Right cardiac atrium (tissue), 5 donors: ENCODE data around the gene GGCT. TPM values are rescaled to one million over a fixed set of nuclear protein-coding genes. Genes with fewer than 3 reads are reported as not detected.
A peak's percentile ranks its signal among the peaks of the same experiment; 100 is the strongest.

Experiments used
- ATAC-seq, 2 donors: fragments of 200-7000 bp; cut with Tn5 transposase; one replicate each; pipeline versions ENCODE4 v1.8.0 to v1.9.1; 2020; ENCODE audit warnings: moderate library complexity in 2 of 2, mild to moderate bottlenecking in 1 of 2
- DNase-seq, 3 donors: peaks; one replicate each; pipeline ENCODE4 v3.0.0-alpha.2; 2020
- H3K27ac ChIP-seq: one replicate; pipeline ENCODE4 v1.5.1; 2013; ENCODE audit warnings: mild to moderate bottlenecking, low read length, control low read depth, moderate library complexity
- H3K27me3 ChIP-seq: one replicate; pipeline ENCODE4 v1.6.1; 2013; ENCODE audit not compliant: control insufficient read depth, insufficient read depth
- H3K4me1 ChIP-seq: one replicate; pipeline ENCODE4 v1.6.1; 2013; ENCODE audit warnings: low read length; ENCODE audit not compliant: control insufficient read depth, insufficient read depth
- H3K4me3 ChIP-seq: one replicate; pipeline ENCODE4 v1.5.1; 2013; ENCODE audit warnings: low read length, control low read depth
- H3K9me3 ChIP-seq: one replicate; pipeline ENCODE4 v1.6.1; 2013; ENCODE audit warnings: low read length; ENCODE audit not compliant: control insufficient read depth
- WGBS: extraction: QIAGEN DNeasy Blood & Tissue Kit; methylation state at CpG from one replicate; pipeline ENCODE4 v1.1.7; 2013; 5-methylcytosine and 5-hydroxymethylcytosine counted together
- intact Hi-C, 4 donors: fragments of 100-400 bp; cut with DNase I; formaldehyde crosslinking; loops; one replicate each; pipeline versions ENCODE4 v1.11.0 to v1.14.0; 2022 to 2023
- long read RNA-seq, 4 donors: library from polyadenylated mRNA; unstranded; transcript quantifications; one replicate each; pipeline ENCODE4 v2.0.0, GENCODE V29; 2020 to 2021
- polyA plus RNA-seq: library from polyadenylated mRNA; stranded (reverse); fragments of 200-250 nt; gene quantifications from one replicate; pipeline ENCODE4 v1.2.3, GENCODE V29; 2013
- total RNA-seq, 4 donors: library from RNA; stranded (reverse); fragmentation: NEBNext Ultra II Directional; extraction: Animal tissue kit (Norgen Biotek cat#: 25700); gene quantifications; one replicate each; pipeline ENCODE4 v1.2.1, GENCODE V29; 2021
- donor health status: healthy with polysubstance abuse.
- donor health status: DM: no; HTN: yes; CAD: no.
- donor health status: DM: no; HTN: no; CAD: no.
- donor health status: DM: no; HTN: yes; CAD: no; lungs with severe emphysema.
- donor health status: DM: yes; HTN: yes; CAD: no.

The GGCT gene
- total RNA-seq (10 to 100 TPM; 21.2 to 25.1 (median 22.2) TPM), polyA plus RNA-seq (41.0 TPM)
- long read RNA-seq, donor 1, transcript GGCT-202 (4 exons, 1,173 nt): minor isoform, 8 of 22 reads
- long read RNA-seq, donor 1, transcript GGCT-207 (3 exons, 1,012 nt): major isoform, 10 of 22 reads
- long read RNA-seq, donor 1, partial matches to known transcripts: 2 of 22 reads
- long read RNA-seq, donor 1, other reads (novel, unspliced or antisense): 2 of 22 reads
- long read RNA-seq, donor 2, partial matches to known transcripts: 1 of 4 reads
- long read RNA-seq, donor 2, other reads (novel, unspliced or antisense): 0 of 4 reads
- long read RNA-seq, donor 3, transcript GGCT-202 (4 exons, 1,173 nt): major isoform, 22 of 36 reads
- long read RNA-seq, donor 3, transcript GGCT-207 (3 exons, 1,012 nt): minor isoform, 12 of 36 reads
- long read RNA-seq, donor 3, partial matches to known transcripts: 0 of 36 reads
- long read RNA-seq, donor 3, other reads (novel, unspliced or antisense): 0 of 36 reads
- long read RNA-seq, donor 4, transcript GGCT-202 (4 exons, 1,173 nt): major isoform, 6 of 9 reads
- long read RNA-seq, donor 4, partial matches to known transcripts: 1 of 9 reads
- long read RNA-seq, donor 4, other reads (novel, unspliced or antisense): 0 of 9 reads

GRCh38 chr7:30504301-30505173 lies at the start of gene GGCT:
GGCT (minus strand) TSS chr7:30504829; CDS start chr7:30504709, 120 bp downstream.
- WGBS: under 1% methylated on average over 64 of the region's 64 CpGs
- H3K27ac ChIP-seq: peak within 1 kb of the TSS; percentile 76
- DNase-seq: peak; percentile 99 to 100 (median 99)
- ATAC-seq: peak; percentile 100
- H3K4me3 ChIP-seq: peak within 1 kb of the TSS; percentile 68
- no peaks in the 10 kb centered on the region for H3K9me3 ChIP-seq
- intact Hi-C loops: loop anchor here in 2 of 4 donors (10.0 kb wide), 1 partner anchor 60 kb away; no protein-coding TSS in a partner anchor
- H3K4me1 ChIP-seq: peaks cover 6% of the 10 kb centered on the region
- no peaks in the 10 kb centered on the region for H3K27me3 ChIP-seq

DNA sequence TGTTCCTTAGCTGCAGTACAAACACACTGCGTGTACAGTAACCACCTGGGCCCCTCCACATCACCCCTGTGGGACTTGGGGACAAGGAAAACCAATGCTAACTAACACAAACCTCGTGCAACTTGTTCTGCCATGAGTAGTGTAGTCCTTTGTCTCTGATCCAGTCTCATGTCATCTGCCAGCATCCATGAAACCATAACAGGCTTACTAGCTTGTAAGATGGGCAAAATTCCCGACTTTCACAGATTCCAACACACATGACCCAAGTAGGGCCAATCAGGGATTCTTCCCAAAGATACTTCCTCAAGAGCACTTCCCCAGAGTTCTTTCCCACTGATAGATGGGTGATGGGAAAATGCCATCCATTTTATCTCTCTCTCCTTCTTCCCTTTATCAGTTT lies 48.9 kb upstream of the GGCT start:
- Histone ChIP-seq H3K4me1 (peaks cover 3% of the 10 kb centered on the region), H3K9me3 (no peaks in the 10 kb centered on the region), H3K27me3 (no peaks in the 10 kb centered on the region), H3K27ac (no peak overlapping the region), H3K4me3 (no peak overlapping the region)
- intact Hi-C loops: loop anchor here in 1 of 4 donors (10.0 kb wide), 1 partner anchor 279 kb away; no protein-coding TSS in a partner anchor
- ATAC-seq (no peak), DNase-seq (no peak)
- WGBS: 81% methylated on average over 3 of the region's 3 CpGs

GRCh38 chr7:30553141-30553540 lies 48.5 kb upstream of the GGCT start:
- DNase-seq (no peak), ATAC-seq (no peak)
- H3K4me1 ChIP-seq: peaks cover 3% of the 10 kb centered on the region
- H3K9me3 ChIP-seq: no peaks in the 10 kb centered on the region
- no peak overlapping the region for H3K27ac ChIP-seq
- intact Hi-C loops: loop anchor here in 1 of 4 donors (10.0 kb wide), 1 partner anchor 278 kb away; no protein-coding TSS in a partner anchor
- no peaks in the 10 kb centered on the region for H3K27me3 ChIP-seq
- no peak overlapping the region for H3K4me3 ChIP-seq

DNA sequence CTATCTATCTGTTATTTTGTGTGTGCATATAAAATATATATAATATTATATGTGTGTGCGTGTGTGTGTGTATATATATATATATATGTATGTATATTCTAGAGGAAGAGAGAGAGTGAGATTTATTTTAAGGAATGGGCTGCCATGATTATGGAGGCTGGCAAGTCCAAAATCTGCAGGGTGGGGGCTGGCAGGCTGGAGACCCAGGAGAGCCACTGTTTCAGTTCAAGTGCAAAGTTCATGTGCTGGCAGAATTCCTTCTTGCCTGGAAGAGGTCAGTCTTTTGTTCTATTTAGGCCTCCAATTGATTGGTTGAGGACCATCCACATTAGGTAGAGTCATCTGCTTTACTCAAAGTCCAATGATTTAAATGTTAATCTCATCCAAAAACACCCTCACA lies 47.7 kb upstream of the GGCT start:
- WGBS: 91% methylated on average over 1 of the region's 1 CpG
- no peak overlapping the region for H3K4me3 ChIP-seq
- no peak for DNase-seq
- H3K27ac ChIP-seq: no peak overlapping the region
- ATAC-seq: no peak
- intact Hi-C loops: loop anchor here in 1 of 4 donors (10.0 kb wide), 1 partner anchor 278 kb away; no protein-coding TSS in a partner anchor
- no peaks in the 10 kb centered on the region for H3K9me3 ChIP-seq
- H3K27me3 ChIP-seq: no peaks in the 10 kb centered on the region
- H3K4me1 ChIP-seq: peaks cover 3% of the 10 kb centered on the region

DNA sequence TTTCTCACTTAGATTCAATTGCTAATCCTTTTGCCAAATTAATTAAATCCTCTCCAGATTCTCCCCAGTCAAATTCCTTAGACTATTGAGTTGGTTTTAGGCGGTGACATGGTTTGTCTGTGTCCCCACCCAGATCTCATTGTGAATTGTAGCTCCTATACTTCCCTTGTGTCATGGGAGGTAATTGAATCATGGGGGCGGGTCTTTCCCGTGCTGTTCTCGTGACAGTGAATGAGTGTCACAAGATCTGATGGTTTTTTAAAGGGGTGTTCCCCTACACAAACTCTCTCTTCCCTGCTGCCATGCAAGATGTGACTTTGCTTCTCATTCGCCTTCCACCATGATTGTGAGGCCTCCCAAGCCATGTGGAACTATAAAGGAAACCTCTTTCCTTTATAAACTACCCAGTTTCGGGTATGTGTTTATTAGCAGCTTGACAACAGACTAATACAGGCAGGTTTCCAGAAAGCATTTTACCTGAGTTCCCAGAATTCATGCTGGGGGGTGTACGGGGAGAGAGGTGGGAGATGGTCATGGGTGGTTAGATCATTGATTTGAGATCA lies 45.4 kb upstream of the GGCT start:
- WGBS: 77% methylated on average over 7 of the region's 7 CpGs
- DNase-seq (no peak), ATAC-seq (peak in 1 of 2 donors; percentile 72)
- H3K27ac ChIP-seq: peak overlapping the region; percentile 31
- H3K9me3 ChIP-seq: no peaks in the 10 kb centered on the region
- intact Hi-C loops: loop anchor here in 1 of 4 donors (10.0 kb wide), 1 partner anchor 275 kb away; no protein-coding TSS in a partner anchor
- H3K27me3 ChIP-seq: no peaks in the 10 kb centered on the region
- H3K4me1 ChIP-seq: peaks cover 3% of the 10 kb centered on the region
- H3K4me3 ChIP-seq: no peak overlapping the region

GRCh38 chr7:30548845-30549244 lies 44.2 kb upstream of the GGCT start:
- peak; percentile 52 to 82 (median 73) for DNase-seq
- intact Hi-C loops: no loop called here
- Histone ChIP-seq H3K4me1 (peaks cover 3% of the 10 kb centered on the region), H3K27me3 (no peaks in the 10 kb centered on the region), H3K27ac (peak overlapping the region; percentile 54), H3K4me3 (no peak overlapping the region), H3K9me3 (no peaks in the 10 kb centered on the region)
- WGBS: 20% methylated on average over 6 of the region's 6 CpGs
- peak; percentile 82 to 86 for ATAC-seq

- H3K4me3 ChIP-seq: no peak overlapping the region
- no peaks in the 10 kb centered on the region for H3K9me3 ChIP-seq
- no peaks in the 10 kb centered on the region for H3K27me3 ChIP-seq
- 95% methylated on average over 4 of the region's 4 CpGs for WGBS
- no peak overlapping the region for H3K27ac ChIP-seq
- DNase-seq (no peak), ATAC-seq (no peak)
- intact Hi-C loops: no loop called here
- H3K4me1 ChIP-seq: peaks cover 3% of the 10 kb centered on the region
Measured at GRCh38 chr7:30546596-30546995, 42.0 kb upstream of the GGCT start.

GRCh38 chr7:30545791-30546555 lies 41.3 kb upstream of the GGCT start:
- Histone ChIP-seq H3K4me3 (no peak overlapping the region), H3K27ac (no peak overlapping the region), H3K4me1 (peaks cover 3% of the 10 kb centered on the region), H3K27me3 (no peaks in the 10 kb centered on the region), H3K9me3 (no peaks in the 10 kb centered on the region)
- intact Hi-C loops: no loop called here
- no peak for ATAC-seq
- no peak for DNase-seq
- 81% methylated on average over 5 of the region's 5 CpGs for WGBS

- H3K9me3 ChIP-seq: no peaks in the 10 kb centered on the region
- no peaks in the 10 kb centered on the region for H3K4me1 ChIP-seq
- no peak for ATAC-seq
- whole genome bisulfite sequencing: 71% methylated on average over 6 of the region's 6 CpGs
- no peak for DNase-seq
- no peak overlapping the region for H3K4me3 ChIP-seq
- intact Hi-C loops: no loop called here
- no peaks in the 10 kb centered on the region for H3K27me3 ChIP-seq
- H3K27ac ChIP-seq: no peak overlapping the region
Measured at GRCh38 chr7:30543813-30544525, 39.3 kb upstream of the GGCT start.
